ENCODE data around the gene DMD.
"Not testable (repeated sequence)": the region's sequence is repeated elsewhere in the genome, so short reads cannot be mapped to it uniquely, and the experiment has no call there.

The DMD gene

DNA sequence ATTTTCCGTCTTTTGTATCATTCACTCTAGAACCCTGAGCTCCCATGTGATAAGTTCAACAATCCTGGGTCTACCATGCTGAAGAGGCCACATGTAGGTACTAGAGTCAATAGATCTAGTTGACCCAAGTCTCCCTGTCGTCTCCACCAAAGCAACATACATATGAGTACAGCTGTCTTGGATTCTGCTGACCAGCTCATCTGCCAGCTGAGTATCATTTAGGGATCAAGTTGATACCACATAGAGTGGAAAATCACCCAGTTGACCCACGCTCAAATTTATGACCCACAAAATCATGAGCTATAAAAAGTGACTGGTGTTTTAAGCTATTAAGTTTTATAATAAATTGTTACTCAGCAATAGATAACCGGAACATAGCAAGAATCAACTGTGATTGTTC lies 61.8 kb downstream of the DMD start:
- DNase-seq, result no peak

DNA sequence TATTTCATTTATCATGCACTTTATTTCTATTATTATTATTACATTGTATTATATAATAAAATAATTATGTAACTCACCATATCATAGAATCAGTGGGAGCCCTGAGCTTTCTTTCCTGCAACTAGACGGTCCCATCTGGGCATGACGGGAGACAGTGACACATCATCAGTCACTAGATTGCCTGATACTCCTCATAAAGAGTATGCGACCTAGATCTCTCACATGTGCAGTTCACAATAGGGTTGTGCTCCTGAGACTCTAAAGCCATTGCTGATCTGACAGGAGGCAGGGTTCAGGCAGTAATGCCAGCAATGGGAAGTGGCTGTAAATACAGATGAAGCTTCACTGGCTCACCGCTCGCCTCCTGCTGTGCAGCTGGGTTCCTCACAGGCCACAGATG lies 62.3 kb downstream of the DMD start:
- no peak for DNase-seq

GRCh38 chrX:33142331-33142730 lies 69.0 kb downstream of the DMD start:
- no peak for DNase-seq

DNA sequence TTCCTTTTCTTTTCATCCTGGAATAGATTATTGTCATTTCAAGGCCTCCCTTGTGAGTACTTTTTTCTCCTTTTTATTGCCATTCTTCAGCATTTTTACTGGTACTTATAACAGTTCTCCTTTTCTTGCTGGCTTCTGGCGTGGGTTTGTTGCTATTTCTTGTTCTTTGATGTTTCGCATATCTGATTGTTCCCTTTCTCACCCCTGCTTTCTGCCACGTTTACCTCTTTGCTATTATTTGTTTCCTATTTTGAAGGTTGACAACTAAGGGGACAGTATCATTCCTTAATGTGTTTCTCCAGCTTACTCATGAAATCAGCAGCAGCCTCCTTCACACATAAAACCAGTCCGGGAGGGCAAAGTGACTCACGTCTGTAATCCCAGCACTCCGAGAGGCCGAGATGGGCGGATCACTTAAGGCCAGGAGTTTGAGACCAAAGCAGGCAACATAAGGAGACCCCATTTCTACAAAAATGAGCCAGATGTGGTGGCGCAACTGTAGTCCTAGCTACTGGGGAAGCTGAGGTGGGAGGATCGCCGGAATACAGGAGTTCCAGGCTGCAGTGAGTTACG lies 72.6 kb downstream of the DMD start:
- DNase-seq, result no peak

DNA sequence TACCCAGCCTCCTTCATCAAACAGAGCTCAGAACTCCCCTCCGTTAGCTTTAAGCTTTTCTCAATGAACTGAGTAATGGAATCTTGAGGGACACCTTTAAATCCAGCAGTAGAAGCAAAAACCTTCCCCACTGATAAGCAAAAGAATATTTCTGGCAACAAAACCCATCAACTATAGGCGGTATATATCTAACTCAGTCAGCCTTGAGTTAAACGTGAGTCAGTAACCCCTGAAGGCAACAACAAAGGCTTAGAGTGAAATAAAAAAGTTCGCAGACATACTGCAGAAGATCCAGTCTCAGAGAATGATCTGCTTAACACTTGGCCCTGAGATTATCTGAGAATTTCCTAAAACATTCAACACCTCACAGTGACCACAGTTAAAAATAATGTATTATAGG lies 77.2 kb downstream of the DMD start:
- no peak for DNase-seq

- no peak for DNase-seq
These were observed 78.0 kb downstream of the DMD start for GRCh38 chrX:33133320-33133719.

DNA sequence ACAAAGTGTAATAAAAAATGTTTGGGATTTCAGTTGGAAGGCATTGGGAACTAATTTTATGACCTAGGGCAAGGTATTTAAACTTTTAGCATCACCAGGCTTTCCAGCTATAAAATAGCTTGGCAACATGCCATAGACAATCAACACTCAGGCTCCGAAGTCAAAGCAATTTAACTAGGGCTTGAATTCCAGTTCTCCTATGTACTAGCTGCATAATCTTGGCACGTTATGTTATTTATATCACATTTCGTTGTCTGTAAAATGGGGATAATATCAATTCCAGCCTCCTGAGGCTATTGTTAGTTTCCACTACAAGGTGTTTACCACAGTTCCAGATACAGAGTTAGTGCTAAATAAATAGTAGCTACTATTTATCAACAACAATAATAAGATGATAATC lies 78.8 kb downstream of the DMD start:
- DNase-seq, result no peak

- DNase-seq, result no peak
These were observed 81.7 kb downstream of the DMD start for GRCh38 chrX:33129607-33130006.

DNA sequence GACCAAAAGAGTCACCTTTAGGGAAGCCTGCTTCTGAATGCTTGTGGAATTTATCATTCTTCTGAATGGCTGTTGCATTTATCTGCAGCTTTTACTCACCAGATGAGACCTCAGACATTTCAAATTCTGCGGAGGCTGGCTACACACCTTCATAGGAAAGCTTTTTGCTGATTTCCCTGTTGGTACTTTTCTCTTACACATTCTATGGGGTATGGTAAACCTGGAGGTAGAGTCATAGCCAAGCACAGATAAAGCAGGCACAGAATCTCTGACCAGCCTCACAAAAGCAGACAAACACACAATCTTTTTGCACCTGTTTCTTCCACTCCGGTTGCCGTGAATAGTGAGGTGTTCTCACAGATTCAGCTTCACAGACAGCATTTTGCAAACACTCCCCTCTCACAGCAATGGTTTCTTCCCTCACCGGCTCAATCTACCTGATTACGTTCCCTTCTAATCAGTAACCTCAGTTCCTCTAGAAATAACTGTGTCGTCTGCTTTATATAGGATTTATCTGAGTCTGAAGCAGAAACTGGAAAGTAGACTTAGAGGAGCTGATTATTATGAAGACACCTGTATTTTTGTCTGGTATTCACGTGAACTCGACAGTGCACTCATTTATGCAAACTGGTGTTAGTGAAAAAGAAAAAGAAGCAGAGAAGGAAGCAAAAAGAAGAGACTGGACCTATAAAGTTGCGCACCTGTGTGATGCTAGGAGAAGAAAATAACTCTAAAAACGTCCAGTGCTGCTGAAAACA lies 83.1 kb downstream of the DMD start:
- no peak for DNase-seq

DNA sequence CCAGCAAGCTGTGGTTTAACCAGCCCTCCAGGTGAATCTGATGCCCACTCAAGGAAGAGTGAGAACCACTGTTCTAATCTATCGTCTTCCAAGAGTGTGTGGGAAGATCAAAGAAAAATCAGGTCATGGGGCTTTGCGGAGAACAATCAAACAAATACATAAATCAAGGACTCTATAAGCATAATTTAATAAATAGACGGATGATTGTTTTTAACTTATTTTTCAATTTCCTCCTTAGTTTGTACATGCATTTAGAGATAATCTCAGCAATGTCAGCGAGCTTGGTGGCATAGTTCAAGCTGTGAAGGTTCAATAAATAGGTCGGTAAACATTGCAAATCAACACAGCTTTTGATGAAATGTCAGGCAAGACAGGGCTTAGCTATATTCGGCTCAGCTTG lies 84.9 kb downstream of the DMD start:
- DNase-seq, result no peak

- no peak for DNase-seq
These were observed 101.5 kb downstream of the DMD start for GRCh38 chrX:33109858-33110257.

GRCh38 chrX:33106737-33107136 lies 104.6 kb downstream of the DMD start:
- DNase-seq, result no peak

DNA sequence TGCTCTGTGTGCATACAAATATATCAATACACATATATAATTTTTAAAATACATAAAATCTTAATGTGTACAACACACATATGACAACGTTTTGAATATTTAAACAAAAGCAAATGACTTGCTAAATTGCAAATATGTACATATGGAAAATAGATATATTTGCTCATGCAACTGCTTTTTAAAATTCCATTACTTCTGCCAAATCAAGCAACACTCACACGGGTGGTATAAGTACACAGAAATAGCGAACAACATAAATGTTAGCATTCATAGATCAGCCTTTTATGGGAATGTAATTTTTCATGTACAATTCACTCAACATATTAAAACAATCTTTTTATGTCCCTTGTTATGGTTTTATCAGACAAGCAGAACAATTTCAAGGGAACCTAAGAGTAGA lies 116.3 kb downstream of the DMD start:
- no peak for DNase-seq

DNA sequence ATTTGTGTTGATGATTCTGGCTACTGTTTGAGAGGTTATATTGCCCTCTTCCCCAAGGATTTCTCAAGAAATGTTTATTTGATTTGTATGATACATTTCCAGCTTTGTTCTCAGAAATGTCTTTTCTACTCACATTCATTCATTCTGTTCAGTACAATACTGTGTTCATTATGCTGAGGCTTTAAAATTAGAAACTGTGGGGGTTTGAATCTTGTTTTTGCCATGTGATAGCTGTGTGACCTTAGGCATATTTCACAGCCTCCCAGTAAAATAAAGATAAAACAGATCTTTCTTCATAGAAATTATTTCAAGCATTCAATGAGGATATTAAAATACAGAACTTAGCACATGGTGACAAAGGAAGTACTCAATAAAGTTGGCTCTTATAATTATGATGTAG lies 123.9 kb downstream of the DMD start:
- DNase-seq, result no peak

DNA sequence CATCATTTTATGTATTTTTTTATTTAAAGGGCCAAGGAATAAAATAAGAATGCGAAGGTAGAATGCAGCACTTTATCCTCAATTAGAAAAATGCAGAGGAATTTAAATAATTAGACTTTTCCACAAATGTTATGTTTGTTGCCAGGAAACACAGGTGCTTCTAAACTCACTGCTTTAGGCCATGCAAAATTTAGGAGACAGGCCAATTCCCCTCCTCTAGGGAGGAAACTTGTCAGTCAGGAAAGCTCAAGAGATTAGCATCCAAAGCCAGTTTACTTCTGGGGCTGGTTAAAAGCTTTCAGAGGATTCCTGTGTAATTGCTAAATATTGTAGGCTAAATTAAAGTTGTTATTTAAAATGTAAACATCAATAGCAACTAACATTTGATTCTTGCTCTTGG lies 124.5 kb downstream of the DMD start:
- DNase-seq, result no peak

- DNase-seq, result no peak
These were observed 129.0 kb downstream of the DMD start for GRCh38 chrX:33082371-33082770.

- no peak for DNase-seq
These were observed 133.1 kb downstream of the DMD start for GRCh38 chrX:33078273-33078672.

- not testable (repeated sequence) for DNase-seq
These were observed 137.7 kb downstream of the DMD start for GRCh38 chrX:33073660-33074059.

DNA sequence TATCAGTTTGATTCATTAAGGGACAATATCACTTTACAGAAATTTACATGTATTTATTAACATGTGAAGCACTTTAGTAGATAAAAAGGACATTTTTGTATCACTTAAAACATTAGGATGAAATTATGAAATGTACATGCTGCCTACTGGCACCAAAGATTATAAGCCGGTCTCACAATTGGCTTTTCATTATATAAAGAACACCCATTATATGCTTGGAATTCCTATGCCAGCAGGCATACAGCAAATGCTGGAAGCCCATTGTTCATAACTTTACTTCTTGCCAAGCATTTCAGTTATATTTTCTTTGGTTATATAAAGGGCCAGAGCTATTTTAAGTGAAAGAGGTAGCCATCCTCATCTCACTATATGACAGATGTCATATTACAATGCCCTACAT lies 145.9 kb downstream of the DMD start:
- DNase-seq, result no peak

DNA sequence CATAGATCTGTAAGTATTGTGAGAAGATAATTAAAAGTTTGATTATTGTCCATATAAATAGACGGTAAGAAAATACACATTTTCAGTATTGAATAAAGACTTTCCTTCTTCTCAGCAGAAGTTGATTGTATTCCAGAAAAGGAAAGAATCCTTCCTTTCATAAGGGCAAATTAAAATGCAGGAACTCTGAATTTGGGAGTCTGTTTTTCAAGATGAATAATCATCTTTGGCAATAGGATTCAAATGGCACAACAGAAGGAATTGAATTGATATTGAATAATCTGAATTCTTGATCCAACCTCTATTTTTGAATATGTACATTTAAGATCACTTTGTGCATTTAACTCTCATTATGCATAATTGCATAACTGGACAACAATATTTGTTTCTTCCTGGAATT lies 149.3 kb downstream of the DMD start:
- no peak for DNase-seq

DNA sequence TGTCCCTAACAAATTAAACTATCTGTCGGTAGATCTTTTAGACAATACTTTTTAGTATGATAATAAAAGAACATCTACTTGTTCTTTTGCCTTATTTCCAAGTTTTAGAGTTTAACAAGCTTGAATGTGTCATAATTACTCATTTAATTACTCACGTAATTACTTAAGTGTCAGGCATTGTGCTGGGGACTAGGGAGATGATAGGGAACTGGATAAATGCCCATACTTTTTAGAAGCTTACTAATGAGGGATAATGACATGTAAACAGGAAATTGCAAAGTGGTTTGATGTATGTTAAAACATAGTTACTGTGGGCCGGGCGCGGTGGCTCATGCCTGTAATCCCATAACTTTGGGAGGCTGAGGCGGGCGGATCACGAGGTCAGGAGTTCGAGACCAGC lies 158.3 kb downstream of the DMD start:
- DNase-seq, result no peak

DNA sequence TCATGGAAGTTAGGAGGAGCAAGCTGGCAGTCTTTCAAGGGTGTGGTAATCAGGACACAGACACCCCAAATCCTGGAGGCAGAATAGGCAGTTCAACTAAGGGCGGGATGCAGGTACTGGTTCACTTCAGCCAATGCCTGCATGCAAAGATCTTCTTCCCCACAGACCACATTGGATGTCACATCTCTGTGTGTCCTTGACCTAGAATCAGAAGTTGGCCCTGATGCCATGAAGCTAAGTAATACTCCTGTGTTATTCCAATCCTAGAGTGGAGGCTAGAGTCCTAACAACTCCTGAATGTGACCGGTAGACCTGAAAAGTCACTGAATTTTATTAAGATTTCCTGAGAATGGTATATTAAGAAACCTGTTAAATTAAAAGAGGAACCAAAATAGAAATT lies 165.5 kb downstream of the DMD start:
- no peak for DNase-seq

- DNase-seq, result no peak
These were observed 166.1 kb downstream of the DMD start for GRCh38 chrX:33045245-33045644.

DNA sequence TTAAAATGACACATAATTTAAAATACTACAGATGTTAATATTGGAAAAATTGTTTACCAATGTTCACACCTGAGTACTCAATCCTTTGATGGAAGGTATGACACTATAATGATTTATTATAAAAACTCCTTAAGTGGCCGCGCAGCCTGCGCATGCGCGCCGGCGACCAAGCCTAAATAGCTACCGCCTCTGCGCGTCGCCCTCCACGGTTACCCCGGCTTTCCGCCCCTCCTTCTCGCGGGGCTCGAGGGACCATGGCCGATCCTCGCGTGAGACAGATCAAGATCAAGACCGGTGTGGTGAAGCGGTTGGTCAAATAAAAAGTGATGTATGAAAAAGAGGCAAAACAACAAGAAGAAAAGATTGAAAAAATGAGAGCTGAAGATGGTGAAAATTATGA lies 170.2 kb downstream of the DMD start:
- DNase-seq, result no peak

- no peak for DNase-seq
These were observed 178.6 kb downstream of the DMD start for GRCh38 chrX:33032700-33033099.
